Measurements from ENCODE around the gene APOBEC3F.
"Not testable (repeated sequence)": the region's sequence is repeated elsewhere in the genome, so short reads cannot be mapped to it uniquely, and the experiment has no call there.

The APOBEC3F gene

DNA sequence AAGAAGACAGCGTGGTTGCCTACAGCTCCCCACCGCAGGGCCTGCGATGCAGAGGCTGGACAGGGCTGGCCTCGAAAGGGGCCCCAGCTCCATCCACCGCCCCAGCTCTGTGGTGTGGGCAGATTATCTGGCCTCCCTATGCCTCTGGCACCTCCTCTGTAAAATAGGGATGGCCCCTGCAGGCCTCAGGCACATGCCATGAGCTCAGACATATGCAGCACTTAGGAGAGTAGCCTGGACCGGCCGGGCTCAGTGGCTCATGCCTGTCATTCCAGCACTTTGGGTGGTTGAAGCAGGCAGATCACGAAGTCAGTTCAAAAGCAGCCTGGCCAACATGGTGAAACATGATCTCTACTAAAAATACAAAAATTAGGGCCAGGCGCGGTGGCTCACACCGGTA is 12.4 kb upstream of the APOBEC3F start:
- no peak for DNase-seq

DNA sequence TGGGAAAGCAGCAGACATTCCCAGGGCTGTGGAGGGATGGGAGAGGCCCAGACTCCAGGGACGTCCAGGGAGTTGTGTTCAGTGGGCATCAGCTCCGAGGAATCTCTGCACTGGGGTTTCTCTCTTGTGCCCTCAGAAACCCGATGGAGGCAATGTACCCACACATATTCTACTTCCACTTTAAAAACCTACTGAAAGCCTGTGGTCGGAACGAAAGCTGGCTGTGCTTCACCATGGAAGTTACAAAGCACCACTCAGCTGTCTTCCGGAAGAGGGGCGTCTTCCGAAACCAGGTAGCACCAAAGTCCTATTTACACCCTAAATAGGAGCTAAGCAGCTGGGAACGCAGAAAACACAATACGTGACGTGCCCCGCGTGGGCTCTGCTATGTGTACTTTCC is 11.4 kb upstream of the APOBEC3F start:
- DNase-seq, result no peak

DNA sequence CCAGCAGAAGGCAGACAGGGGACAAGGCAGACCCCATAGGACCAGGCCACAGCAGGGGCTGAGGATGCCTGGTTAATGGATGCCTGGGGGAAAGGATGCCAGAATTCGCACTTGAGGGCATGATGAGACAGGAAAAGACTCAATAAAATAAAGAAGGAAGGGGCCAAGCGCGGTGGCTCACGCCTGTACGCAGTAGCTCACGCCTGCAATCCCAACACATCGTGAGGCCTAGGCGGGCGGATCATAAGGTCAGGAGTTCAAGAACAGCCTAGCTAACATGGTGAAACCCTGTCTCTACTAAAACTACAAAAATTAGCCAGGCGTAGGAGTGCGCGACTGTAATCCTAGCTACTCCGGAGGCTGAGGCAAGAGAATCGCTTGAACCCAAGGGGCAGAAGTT is 10.0 kb upstream of the APOBEC3F start:
- DNase-seq, result no peak

DNA sequence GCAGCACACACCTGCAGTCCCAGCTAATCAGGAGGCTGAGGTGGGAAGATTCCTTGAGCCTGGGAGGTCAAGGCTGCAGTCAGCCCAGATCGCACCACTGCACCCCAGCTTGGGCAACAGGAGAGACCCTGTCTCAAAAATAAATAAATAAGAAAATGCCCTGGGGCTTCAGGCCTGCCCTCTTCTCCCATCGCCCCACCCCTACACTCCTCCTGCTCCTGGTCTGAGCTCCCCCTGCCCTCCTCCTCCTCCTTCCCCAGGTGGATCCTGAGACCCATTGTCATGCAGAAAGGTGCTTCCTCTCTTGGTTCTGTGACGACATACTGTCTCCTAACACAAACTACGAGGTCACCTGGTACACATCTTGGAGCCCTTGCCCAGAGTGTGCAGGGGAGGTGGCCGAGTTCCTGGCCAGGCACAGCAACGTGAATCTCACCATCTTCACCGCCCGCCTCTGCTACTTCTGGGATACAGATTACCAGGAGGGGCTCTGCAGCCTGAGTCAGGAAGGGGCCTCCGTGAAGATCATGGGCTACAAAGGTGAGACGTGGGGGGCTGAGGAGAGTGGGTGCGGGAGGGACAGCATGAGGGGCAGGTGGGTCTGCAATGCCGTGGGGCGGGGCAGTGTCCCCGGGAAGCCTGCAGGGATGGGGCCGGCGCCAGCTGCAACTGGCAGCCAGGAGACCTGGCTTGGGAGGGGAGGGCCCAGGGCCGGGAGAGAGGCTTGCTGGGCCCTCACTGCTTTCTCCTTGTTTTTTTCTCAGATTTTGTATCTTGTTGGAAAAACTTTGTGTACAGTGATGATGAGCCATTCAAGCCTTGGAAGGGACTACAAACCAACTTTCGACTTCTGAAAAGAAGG is 9.0 kb upstream of the APOBEC3F start:
- not testable (repeated sequence) for DNase-seq

DNA sequence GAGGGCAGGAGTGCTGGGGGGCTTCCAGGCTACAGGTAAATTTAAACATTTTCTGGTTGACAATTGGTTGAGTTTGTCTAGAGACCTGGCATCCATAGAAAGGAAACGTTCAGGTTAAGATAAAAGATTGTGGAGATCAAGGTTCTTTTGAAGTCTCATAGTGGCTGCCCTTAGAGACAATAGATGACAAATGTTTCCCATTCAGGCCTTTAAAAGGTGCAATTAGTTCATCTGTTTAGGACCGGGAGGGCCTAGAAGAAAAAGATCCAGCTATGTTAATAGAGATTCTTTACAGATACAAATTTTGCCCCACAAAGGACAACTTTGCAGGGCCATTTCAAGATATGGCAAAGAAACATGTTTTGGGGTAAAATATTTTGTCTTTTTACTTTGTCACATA is 3.6 kb upstream of the APOBEC3F start:
- not testable (repeated sequence) for DNase-seq

DNA sequence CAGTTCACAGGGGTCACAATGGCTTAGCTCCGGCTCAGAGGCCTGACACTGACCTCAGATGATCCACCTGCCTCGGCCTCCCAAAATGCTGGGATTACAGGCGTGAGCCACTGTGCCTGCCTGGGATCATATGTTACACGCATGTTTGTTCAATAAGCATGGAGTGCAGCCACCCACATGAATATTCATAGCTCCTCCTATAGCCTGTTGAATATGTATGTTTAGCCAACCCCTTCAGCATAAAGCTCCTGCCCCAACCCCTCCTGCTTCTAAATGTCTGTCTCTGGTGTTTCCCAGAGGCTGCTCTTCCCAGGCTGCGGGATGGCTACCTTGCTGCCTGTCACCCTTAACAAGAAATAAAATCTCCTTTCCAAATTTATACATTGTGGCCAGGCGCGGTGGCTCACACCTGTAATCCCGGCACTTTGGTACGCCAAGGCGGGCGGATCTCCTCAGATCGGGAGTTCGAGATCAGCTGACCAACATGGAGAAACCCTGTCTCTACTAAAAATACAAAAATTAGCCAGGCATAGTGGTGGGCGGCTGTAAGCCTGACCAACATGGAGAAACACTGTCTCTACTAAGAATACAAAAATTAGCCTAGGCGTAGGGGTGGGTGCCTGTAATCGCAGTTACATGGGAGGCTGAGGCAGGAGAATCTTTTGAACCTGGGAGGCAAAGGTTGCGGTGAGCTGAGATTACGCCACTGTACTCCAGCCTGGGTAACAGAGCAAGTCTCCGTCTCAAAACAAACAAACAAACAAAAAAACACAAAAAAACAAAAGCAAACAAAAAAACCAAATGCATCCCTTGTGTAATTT is 1.1 kb upstream of the APOBEC3F start:
- DNase-seq, result no peak

DNA sequence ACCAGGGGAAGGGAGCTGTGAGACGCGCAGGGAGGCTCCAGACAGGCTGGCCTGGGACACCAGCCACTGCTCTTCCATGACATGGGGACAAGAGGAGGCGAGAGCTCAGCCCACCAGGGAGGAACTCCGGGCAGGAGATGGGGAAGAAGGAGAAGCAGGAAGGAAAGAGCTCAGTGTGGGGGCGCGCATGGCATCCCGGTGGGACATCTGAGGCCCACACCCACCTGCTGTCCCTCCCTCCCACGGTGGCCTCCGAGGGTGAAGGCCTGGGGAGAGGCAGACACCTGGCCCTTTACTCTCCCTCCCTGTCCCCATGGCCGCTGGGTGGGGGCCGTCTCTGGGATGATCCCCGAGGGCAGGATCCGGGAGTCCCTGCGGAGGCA is 518 bp upstream of the APOBEC3F start:
- not testable (repeated sequence) for DNase-seq

DNA sequence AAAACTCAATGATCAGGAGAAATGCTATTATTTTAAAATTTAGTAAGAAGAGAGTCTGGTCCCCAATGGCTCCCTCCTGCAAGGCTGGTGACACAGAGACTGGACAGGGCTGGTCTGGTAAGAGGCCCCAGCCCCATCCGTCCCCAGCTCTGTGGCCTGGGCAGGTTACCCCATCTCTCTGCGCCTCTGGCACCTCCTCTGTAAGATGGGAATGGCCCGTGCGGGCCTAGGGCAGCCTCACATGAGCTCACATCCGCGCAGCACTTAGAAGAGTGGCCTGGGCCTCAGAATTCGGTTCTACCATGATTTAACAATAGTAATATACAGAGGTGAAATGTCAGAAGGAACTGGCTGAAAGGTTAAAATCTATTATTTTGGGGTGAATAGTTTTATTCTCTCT is 1.2 kb downstream of the APOBEC3F start:
- no peak for DNase-seq

DNA sequence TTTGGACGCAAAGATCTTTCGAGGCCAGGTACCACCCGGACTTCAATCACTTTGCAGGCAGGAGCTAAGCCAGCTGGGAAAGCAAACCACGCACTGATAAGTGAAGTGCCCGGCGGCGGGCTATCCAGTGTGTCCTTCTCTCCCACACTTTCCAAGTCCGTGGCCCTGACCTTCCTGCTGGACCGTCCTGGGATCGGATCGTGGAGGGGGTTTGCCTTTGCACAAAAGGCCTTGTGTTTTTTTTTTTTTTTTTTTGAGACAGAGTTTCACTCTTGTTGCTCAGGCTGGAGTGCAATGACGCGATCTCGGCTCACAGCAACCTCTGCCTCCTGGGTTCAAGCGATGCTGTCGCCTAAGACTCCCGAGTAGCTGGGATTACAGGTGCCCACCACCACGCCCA is 2.4 kb downstream of the APOBEC3F start:
- not testable (repeated sequence) for DNase-seq

DNA sequence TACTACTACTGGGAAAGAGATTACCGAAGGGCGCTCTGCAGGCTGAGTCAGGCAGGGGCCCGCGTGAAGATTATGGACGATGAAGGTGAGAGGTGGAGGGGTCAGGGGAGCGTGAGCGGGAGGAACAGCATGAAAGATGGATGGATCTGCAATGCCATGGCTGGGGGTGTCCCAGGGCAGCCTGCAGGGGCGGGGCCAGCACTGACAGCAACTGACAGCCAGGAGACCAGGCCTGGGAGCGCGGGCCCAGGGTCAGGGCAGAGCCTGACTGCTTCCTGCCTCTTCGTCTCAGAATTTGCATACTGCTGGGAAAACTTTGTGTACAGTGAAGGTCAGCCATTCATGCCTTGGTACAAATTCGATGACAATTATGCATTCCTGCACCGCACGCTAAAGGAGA is 4.5 kb downstream of the APOBEC3F start:
- not testable (repeated sequence) for DNase-seq

DNA sequence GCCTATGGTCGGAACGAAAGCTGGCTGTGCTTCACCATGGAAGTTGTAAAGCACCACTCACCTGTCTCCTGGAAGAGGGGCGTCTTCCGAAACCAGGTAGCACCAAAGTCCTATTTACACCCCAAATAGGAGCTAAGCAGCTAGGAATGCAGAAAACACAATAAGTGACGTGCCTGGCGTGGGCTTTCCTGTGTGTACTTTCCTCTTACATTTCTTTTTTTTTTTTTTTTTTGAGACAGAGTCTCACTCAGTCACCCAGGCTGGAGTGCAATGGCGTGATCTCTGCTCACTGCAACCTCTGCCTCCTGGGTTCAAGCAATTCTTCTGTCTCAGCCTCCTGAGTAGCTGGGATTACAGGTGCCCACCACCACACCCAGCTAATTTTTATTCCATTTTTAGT is 8.8 kb downstream of the APOBEC3F start:
- not testable (repeated sequence) for DNase-seq

DNA sequence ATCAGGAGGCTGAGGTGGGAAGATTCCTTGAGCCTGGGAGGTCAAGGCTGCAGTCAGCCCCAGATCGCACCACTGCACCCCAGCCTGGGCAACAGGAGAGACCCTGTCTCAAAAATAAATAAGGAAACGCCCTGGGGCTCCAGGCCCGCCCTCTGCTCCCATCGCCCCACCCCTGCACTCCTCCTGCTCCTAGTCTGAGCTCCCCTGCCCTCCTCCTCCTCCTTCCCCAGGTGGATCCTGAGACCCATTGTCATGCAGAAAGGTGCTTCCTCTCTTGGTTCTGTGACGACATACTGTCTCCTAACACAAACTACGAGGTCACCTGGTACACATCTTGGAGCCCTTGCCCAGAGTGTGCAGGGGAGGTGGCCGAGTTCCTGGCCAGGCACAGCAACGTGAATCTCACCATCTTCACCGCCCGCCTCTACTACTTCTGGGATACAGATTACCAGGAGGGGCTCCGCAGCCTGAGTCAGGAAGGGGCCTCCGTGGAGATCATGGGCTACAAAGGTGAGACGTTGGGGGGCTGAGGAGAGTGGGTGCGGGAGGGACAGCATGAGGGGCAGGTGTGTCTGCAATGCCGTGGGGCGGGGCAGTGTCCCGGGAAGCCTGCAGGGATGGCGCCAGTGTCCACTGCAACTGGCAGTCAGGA is 11.3 kb downstream of the APOBEC3F start:
- not testable (repeated sequence) for DNase-seq

DNA sequence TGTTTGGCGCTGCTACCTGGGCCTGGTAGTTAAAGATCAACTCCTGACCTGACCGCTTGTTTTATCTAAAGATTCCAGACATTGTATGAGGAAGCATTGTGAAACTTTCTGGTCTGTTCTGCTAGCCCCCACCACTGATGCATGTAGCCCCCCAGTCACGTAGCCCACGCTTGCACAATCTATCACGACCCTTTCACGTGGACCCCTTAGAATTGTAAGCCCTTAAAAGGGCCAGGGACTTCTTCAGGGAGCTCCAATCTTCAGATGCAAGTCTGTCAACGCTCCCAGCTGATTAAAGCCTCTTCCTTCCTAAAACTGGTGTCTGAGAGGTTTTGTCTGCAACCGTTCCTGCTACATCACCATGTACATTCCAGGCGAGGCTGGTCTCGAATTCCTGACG is 15.0 kb downstream of the APOBEC3F start:
- no peak for DNase-seq

DNA sequence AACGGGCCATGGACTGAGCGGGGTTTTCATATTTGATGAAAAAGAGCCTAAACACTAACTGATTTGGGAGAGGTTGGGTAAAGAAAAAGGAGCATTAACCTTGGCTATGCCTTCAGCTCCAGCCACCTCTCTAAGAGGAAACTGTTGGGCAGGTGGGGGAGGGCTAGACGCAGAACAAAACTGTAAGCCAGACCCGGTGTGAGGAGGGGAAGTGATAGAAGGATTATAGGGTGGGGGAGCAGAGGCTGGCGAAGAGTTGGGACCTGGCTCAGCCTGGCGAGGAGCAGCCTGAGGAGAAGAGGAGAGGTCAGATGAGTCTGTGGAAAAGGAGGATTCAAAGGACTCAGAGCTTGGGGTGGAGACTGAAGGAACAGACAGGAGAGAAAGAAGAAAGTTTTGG is 20.6 kb downstream of the APOBEC3F start:
- not testable (repeated sequence) for DNase-seq

DNA sequence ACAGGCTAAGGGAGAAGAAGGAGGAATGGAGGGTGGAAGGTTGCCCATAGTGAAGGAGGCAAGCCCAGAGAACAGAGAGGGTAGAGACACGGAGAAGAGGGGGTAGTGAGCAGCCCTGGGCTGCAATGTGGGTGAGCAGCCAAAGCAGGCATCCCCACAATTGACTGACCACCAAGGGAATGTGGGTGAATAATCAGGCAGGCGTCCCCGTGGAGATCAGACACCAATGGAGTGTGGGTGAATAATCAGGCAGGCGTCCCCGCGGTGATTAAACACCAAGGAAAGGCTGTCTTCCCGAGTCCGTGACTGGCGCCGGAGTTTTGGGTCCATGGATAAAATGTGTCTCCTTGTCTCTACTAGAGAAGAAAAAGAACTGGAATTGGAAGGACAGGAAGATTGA is 21.3 kb downstream of the APOBEC3F start:
- DNase-seq, result not testable (repeated sequence)

DNA sequence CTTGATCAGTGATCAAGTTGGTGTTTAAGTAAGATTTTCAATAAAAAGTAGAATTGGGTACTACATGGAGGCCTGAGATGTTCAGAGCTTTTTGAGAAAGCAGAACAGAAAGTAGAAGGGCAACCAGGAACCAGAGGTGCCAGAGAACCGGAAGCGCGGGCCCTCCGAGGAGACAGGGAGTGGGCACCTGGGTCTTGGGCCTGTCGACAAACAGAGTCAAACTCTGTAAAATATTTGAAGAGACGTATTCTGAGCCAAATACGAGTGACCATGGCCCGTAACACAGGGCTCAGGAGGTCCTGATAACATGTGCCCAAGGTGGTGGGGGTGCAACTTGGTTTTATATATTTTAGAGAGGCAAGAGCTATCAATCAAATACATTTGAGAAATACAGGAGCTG is 23.2 kb downstream of the APOBEC3F start:
- not testable (repeated sequence) for DNase-seq

DNA sequence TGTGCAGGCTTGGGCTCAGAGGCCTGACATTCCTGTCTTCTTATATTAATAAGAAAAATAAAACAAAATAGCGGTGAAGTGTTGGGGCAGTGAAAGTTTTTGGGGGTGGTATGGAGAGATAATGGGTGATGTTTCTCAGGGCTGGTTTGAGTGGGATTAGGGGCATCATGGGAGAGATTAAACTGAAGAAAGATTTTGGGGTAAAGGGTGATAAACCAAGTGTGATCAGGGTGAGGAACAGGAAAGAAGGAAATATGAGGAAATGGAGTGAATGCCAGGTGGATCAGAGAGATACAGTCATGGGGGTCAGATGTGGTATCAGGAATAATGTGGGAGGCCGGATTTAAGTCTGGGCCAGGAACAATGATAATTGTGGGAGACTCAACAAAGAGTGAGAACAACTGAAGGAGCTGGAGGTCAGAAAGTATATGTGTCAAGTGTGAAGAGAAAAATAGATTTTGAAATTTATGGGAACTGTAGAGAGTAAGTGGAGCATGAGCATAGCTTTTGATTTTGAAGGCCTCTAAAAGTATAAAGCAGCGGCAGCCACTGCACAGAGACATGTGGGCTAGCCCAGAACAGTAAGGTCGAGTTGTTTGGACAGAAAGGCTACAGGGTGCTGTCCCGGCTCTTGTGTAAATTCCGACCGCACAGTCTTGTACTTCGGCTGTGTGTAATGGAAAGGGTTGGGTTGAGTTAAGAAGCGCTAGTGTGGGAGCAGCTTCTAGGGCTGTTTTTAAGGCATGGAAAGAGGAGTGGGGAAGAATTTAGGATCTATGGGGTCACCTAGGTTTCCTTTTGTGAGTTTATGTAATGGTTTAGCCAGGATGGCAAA is 26.0 kb downstream of the APOBEC3F start:
- DNase-seq, result not testable (repeated sequence)

DNA sequence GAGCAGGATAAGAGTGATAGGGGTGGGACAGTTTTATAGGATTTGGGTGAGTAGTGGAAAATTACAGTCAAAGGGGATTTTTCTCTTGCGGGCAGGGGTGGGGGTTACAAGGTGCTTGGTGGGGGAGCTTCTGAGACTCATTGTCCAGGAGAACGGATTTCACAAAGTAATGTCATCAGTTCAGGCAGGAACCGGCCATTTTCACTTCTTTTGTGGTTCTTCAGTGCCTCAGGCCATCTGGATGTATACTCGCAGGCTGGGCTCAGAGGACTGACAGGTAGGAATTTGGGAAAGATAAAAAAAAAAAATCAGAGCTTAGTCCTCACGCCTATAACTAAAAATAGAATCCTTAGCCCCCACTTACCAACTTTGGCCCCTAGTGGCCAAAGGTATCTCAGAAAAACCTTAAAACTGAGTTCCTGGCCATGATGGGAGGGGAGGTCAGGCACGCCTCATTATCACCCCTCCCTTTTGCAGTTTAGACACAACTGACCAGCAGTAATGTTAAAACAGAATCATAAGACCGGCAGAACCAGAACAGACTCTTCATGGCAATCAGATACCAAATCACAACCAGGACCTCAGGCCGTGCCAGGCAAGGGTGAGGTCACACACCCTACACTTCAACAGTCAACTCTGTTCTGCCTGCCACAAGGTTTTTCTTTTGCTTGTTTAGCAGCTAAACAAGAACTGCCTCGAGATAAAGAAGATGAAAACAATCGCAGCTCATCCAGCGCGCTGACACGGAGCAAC is 27.5 kb downstream of the APOBEC3F start:
- DNase-seq, result no peak

DNA sequence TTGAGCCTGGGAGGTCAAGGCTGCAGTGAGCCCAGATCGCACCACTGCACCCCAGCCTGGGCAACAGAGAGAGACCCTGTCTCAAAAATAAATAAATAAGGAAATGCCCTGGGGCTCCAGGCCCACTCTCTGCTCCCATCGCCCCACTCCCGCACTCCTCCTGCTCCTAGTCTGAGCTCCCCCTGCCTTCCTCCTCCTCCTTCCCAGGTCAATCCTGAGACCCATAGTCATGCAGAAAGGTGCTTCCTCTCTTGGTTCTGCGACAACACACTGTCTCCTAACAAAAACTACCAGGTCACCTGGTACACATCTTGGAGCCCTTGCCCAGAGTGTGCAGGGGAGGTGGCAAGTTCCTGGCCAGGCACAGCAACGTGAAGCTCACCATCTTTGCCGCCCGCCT is 29.5 kb downstream of the APOBEC3F start:
- no peak for DNase-seq

DNA sequence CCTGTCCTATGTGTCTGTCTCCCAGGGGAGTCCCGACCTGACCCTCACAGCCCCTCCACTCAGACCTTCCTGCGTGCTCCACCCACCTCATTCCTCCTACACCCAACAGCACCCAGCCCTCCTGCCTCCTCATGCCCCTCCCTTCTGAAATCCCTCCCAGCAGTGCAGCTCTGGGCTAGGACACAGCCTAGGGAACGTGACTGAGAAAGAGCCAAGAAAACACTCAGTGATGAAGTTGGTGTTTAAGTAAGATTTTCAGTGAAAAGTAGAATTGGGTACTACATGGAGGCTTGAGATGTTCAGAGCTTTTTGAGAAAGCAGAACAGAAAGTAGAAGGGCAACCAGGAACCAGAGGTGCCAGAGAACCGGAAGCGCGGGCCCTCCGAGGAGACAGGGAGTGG is 31.9 kb downstream of the APOBEC3F start:
- not testable (repeated sequence) for DNase-seq

DNA sequence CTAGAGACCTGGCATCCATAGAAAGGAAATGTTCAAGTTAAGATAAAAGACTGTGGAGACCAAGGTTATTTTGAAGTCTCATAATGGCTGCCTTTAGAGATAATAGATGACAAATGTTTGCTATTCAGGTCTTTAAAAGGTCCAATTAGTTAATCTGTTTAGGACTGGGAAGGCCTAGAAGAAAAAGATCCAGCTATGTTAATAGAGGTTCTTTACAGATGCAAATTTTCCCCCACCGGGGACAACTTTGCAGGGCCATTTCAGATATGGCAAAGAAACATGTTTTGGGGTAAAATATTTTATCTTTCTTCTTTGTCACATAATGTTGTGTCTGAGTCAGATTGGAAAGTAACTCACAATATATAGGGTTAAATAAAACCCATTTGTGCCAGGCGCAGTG is 33.3 kb downstream of the APOBEC3F start:
- DNase-seq, result no peak
